Coronary artery (tissue), 2 donors: Measurements from ENCODE around the gene TEKT1.
"Not testable (repeated sequence)": the region's sequence is repeated elsewhere in the genome, so short reads cannot be mapped to it uniquely, and the experiment has no call there.

Experiments
- DNase-seq: peaks from one replicate; pipeline ENCODE4 v3.0.0-alpha.2; 2017; ENCODE audit warnings: low spot score
- H3K27ac ChIP-seq, 2 donors: fragments of 200-600 bp; sonication (generic); one replicate each; pipeline ENCODE4 v1.5.1; 2016 to 2019
- H3K4me3 ChIP-seq: fragments of 200-600 bp; sonication (generic); 2 replicates; pipeline ENCODE4 v1.5.1; 2016; ENCODE audit warnings: mild to moderate bottlenecking, moderate library complexity
- CTCF ChIP-seq: fragments of 200-600 bp; sonication (generic); IDR thresholded peaks from one replicate; pipeline ENCODE4 v1.5.1; 2019; ENCODE audit warnings: antibody characterized with exemption

The TEKT1 gene

GRCh38 chr17:6831661-6832263 lies at the start of gene TEKT1:
TSS of gene TEKT1 (minus strand) at chr17:6831729. CDS start at chr17:6830376, 1,353 bp downstream.
- DNase-seq = peak; percentile 77
- Histone ChIP-seq H3K27ac (no peak within 1 kb of the TSS), H3K4me3 (peak within 1 kb of the TSS; percentile 65)
- no peak for TF ChIP-seq CTCF

- DNase-seq, H3K27ac ChIP-seq, H3K4me3 ChIP-seq: not testable (repeated sequence)
Measured at GRCh38 chr17:6879221-6879975, 47.9 kb upstream of the TEKT1 start.

GRCh38 chr17:6875276-6875675 lies 43.7 kb upstream of the TEKT1 start:
- H3K4me3 ChIP-seq, H3K27ac ChIP-seq, DNase-seq: not testable (repeated sequence)

GRCh38 chr17:6872936-6873335 lies 41.4 kb upstream of the TEKT1 start:
- no peak for DNase-seq
- no peak for TF ChIP-seq CTCF
- Histone ChIP-seq H3K27ac (no peak overlapping the region), H3K4me3 (no peak overlapping the region)

GRCh38 chr17:6870841-6871240 lies 39.3 kb upstream of the TEKT1 start:
- no peak for DNase-seq

GRCh38 chr17:6868582-6868981 lies 37.1 kb upstream of the TEKT1 start:
- no peak for TF ChIP-seq CTCF
- DNase-seq = no peak
- no peak overlapping the region for H3K27ac ChIP-seq
- no peak overlapping the region for H3K4me3 ChIP-seq

More at GRCh38 chr17:6870841-6871240, 39.3 kb upstream of the TEKT1 start:
- H3K4me3 ChIP-seq = no peak overlapping the region
- no peak overlapping the region for H3K27ac ChIP-seq
- no peak for TF ChIP-seq CTCF

- Histone ChIP-seq H3K4me3 (no peak overlapping the region), H3K27ac (no peak overlapping the region)
- no peak for TF ChIP-seq CTCF
- no peak for DNase-seq
Measured at GRCh38 chr17:6867849-6868248, 36.3 kb upstream of the TEKT1 start.

- DNase-seq = no peak
- no peak overlapping the region for H3K4me3 ChIP-seq
- no peak for TF ChIP-seq CTCF
- H3K27ac ChIP-seq = no peak overlapping the region
Measured at GRCh38 chr17:6862825-6863224, 31.3 kb upstream of the TEKT1 start.
